Calu3 (cell line): ENCODE measurements around the gene USP12. TPM values are rescaled to one million over a fixed set of nuclear protein-coding genes. Genes with fewer than 3 reads are reported as not detected.

Experiments used
- BruUV-seq: library from RNA; stranded (reverse); fragments of 400-500 nt; replicated peaks from 2 replicates; lab custom pipeline; 2021; lab: Mats Ljungman, UMichigan
- CTCF ChIA-PET: fragments of 300-600 bp; sonication (Branson Sonifier 250); formaldehyde crosslinking; loops from one replicate; lab custom pipeline; 2022; ENCODE audit warnings: antibody characterized with exemption; lab: Charles Lee
- DNase-seq: peaks from one replicate; pipeline ENCODE4 v3.0.0; 2022
- H3K27ac Mint-ChIP-seq: one replicate; pipeline ENCODE4 v1.8.0; 2022; ENCODE audit warnings: mixed read lengths; ENCODE audit not compliant: unreplicated experiment
- H3K27me3 Mint-ChIP-seq: one replicate; pipeline ENCODE4 v1.8.0; 2022; ENCODE audit warnings: mixed read lengths; ENCODE audit not compliant: unreplicated experiment
- H3K36me3 Mint-ChIP-seq: one replicate; pipeline ENCODE4 v1.8.0; 2022; ENCODE audit warnings: mild to moderate bottlenecking, moderate library complexity, mixed read lengths; ENCODE audit not compliant: insufficient read depth, unreplicated experiment
- H3K4me1 Mint-ChIP-seq: one replicate; pipeline ENCODE4 v1.8.0; 2022; ENCODE audit warnings: mild to moderate bottlenecking, low read depth, mixed read lengths; ENCODE audit not compliant: unreplicated experiment
- H3K4me3 Mint-ChIP-seq: one replicate; pipeline ENCODE4 v1.8.0; 2022; ENCODE audit warnings: mild to moderate bottlenecking, low read depth, moderate library complexity, mixed read lengths; ENCODE audit not compliant: unreplicated experiment
- H3K9me3 Mint-ChIP-seq: one replicate; pipeline ENCODE4 v1.8.0; 2022; ENCODE audit warnings: low read depth, mixed read lengths; ENCODE audit not compliant: unreplicated experiment
- CTCF ChIP-seq: fragments of 200-600 bp; IDR thresholded peaks from one replicate; pipeline ENCODE4 v1.8.0; 2022; ENCODE audit warnings: antibody characterized with exemption; ENCODE audit not compliant: unreplicated experiment
- intact Hi-C: fragments of 100-400 bp; cut with micrococcal nuclease; formaldehyde crosslinking; loops from one replicate; pipeline ENCODE4 v1.10.0; 2022; ENCODE audit not compliant: unreplicated experiment
- total RNA-seq: library from RNA; stranded (reverse); gene quantifications from 2 replicates; pipeline ENCODE4 v1.2.3, GENCODE V29; 2022

USP12 gene
- total RNA-seq, 1 experiment from 2014 or later, result 20.6 TPM

- no peak overlapping the region for H3K27ac Mint-ChIP-seq
- no peak for TF ChIP-seq CTCF
- no TSS peak for BruUV-seq
- intact Hi-C loops, result loop anchor here (5.0 kb wide), 1 partner anchor 216 kb away; no protein-coding TSS in a partner anchor
- DNase-seq, result no peak
- H3K27me3 Mint-ChIP-seq, result no peaks in the 10 kb centered on the region
- H3K4me1 Mint-ChIP-seq, result peaks cover 31% of the 10 kb centered on the region
- CTCF ChIA-PET, result interaction anchor here (0.6 kb wide), 1 partner anchor 226 kb away, joined by 3 read pairs; no protein-coding TSS in a partner anchor
- no peak overlapping the region for H3K4me3 Mint-ChIP-seq
- no peaks in the 10 kb centered on the region for H3K9me3 Mint-ChIP-seq
- H3K36me3 Mint-ChIP-seq, result no peaks in the 10 kb centered on the region
Measured at GRCh38 chr13:27203186-27203585, 31.6 kb upstream of the USP12 start.

GRCh38 chr13:27201661-27202060, 30.1 kb upstream of the USP12 start:
- peaks cover 31% of the 10 kb centered on the region for H3K4me1 Mint-ChIP-seq
- H3K36me3 Mint-ChIP-seq, result no peaks in the 10 kb centered on the region
- DNase-seq, result no peak
- no TSS peak for BruUV-seq
- H3K27ac Mint-ChIP-seq, result peak overlapping the region; percentile 27
- H3K27me3 Mint-ChIP-seq, result no peaks in the 10 kb centered on the region
- H3K4me3 Mint-ChIP-seq, result no peak overlapping the region
- peaks cover 4% of the 10 kb centered on the region for H3K9me3 Mint-ChIP-seq
- TF ChIP-seq CTCF, result no peak
- intact Hi-C loops, result loop anchor here (5.0 kb wide), 1 partner anchor 214 kb away; no protein-coding TSS in a partner anchor
- CTCF ChIA-PET, result no interaction called here

- CTCF ChIA-PET, result interaction anchor here (0.5 kb wide), 1 partner anchor 69 kb away, joined by 3 read pairs; no protein-coding TSS in a partner anchor
- intact Hi-C loops, result loop anchor here (5.0 kb wide), 1 partner anchor 213 kb away; no protein-coding TSS in a partner anchor
- TF ChIP-seq CTCF, result no peak
- BruUV-seq, result no TSS peak
- no peak overlapping the region for H3K4me3 Mint-ChIP-seq
- H3K36me3 Mint-ChIP-seq, result no peaks in the 10 kb centered on the region
- no peak for DNase-seq
- H3K27me3 Mint-ChIP-seq, result no peaks in the 10 kb centered on the region
- peaks cover 42% of the 10 kb centered on the region for H3K4me1 Mint-ChIP-seq
- no peak overlapping the region for H3K27ac Mint-ChIP-seq
- peaks cover 4% of the 10 kb centered on the region for H3K9me3 Mint-ChIP-seq
Measured at GRCh38 chr13:27200413-27201070, 28.9 kb upstream of the USP12 start.

GRCh38 chr13:27199696-27200095, 28.1 kb upstream of the USP12 start:
- no TSS peak for BruUV-seq
- no peak for DNase-seq
- no peak for TF ChIP-seq CTCF
- Mint-ChIP-seq H3K27me3 (no peaks in the 10 kb centered on the region), H3K36me3 (no peaks in the 10 kb centered on the region), H3K27ac (no peak overlapping the region), H3K9me3 (peaks cover 4% of the 10 kb centered on the region), H3K4me3 (no peak overlapping the region), H3K4me1 (peaks cover 48% of the 10 kb centered on the region)
- intact Hi-C loops, result loop anchor here (5.0 kb wide), 1 partner anchor 212 kb away; no protein-coding TSS in a partner anchor
- CTCF ChIA-PET, result no interaction called here
